HepG2 (cell line): ENCODE results near the gene AHCY. TPM values are rescaled to one million over a fixed set of nuclear protein-coding genes. Genes with fewer than 3 reads are reported as not detected.
A peak's percentile ranks its signal among the peaks of the same experiment; 100 is the strongest.

Experiments used
- E2F1 ChIP-seq: sonication (generic); formaldehyde crosslinking; IDR thresholded peaks from 2 replicates; pipeline ENCODE4 v1.5.0; 2020; ENCODE audit warnings: missing genetic modification reagents
- HES4 ChIP-seq: sonication (generic); formaldehyde crosslinking; IDR thresholded peaks from 2 replicates; pipeline ENCODE4 v1.9.0; 2021; ENCODE audit warnings: mild to moderate bottlenecking, missing genetic modification reagents, borderline replicate concordance
- KAT2B ChIP-seq: fragments of 150-350 bp; IDR thresholded peaks from 2 replicates; pipeline ENCODE4 v1.6.1; 2014; ENCODE audit warnings: low read depth, low read length, borderline replicate concordance
- KAT8 ChIP-seq: IDR thresholded peaks from 2 replicates; pipeline ENCODE4 v1.6.1; 2016; ENCODE audit warnings: missing genetic modification reagents, missing compliant biosample characterization
- MEIS2 ChIP-seq: sonication (generic); formaldehyde crosslinking; IDR thresholded peaks from 2 replicates; pipeline ENCODE4 v1.9.0; 2021; ENCODE audit warnings: mild to moderate bottlenecking, missing genetic modification reagents
- NCOA1 ChIP-seq: sonication (generic); formaldehyde crosslinking; IDR thresholded peaks from 2 replicates; pipeline ENCODE4 v1.9.0; 2021; ENCODE audit warnings: missing genetic modification reagents
- NCOA2 ChIP-seq: sonication (generic); formaldehyde crosslinking; IDR thresholded peaks from 2 replicates; pipeline ENCODE4 v1.8.0; 2022; ENCODE audit warnings: inconsistent platforms
- NR1H2 ChIP-seq: sonication (generic); formaldehyde crosslinking; IDR thresholded peaks from 2 replicates; pipeline ENCODE4 v1.8.1; 2022; ENCODE audit warnings: low read depth, missing genetic modification reagents, borderline replicate concordance
- REXO4 ChIP-seq: sonication (generic); formaldehyde crosslinking; IDR thresholded peaks from 2 replicates; pipeline ENCODE4 v1.8.0; 2022; ENCODE audit warnings: missing genetic modification reagents, mild to moderate bottlenecking, borderline replicate concordance
- RORA ChIP-seq: sonication (generic); formaldehyde crosslinking; IDR thresholded peaks from 2 replicates; pipeline ENCODE4 v1.5.0; 2020; ENCODE audit warnings: mild to moderate bottlenecking, missing genetic modification reagents, moderate library complexity
- SP5 ChIP-seq: IDR thresholded peaks from 2 replicates; pipeline ENCODE4 v1.6.1; 2016; ENCODE audit warnings: low read depth, borderline replicate concordance
- WIZ ChIP-seq: sonication (generic); formaldehyde crosslinking; IDR thresholded peaks from 2 replicates; pipeline ENCODE4 v1.5.1; 2020; ENCODE audit warnings: mild to moderate bottlenecking, missing genetic modification reagents
- ZBTB20 ChIP-seq: sonication (generic); formaldehyde crosslinking; IDR thresholded peaks from 2 replicates; pipeline ENCODE4 v1.8.1; 2023; ENCODE audit warnings: missing genetic modification reagents, low read depth, mild to moderate bottlenecking, borderline replicate concordance
- ZNF282 ChIP-seq: fragments of 450-650 bp; IDR thresholded peaks from 2 replicates; pipeline ENCODE4 v1.6.1; 2018; ENCODE audit not compliant: partially characterized antibody
- ZNF34 ChIP-seq: sonication (generic); formaldehyde crosslinking; IDR thresholded peaks from 2 replicates; pipeline ENCODE4 v1.4.0; 2020; ENCODE audit warnings: mild to moderate bottlenecking, missing genetic modification reagents, borderline replicate concordance
- ZNF530 ChIP-seq: sonication (generic); formaldehyde crosslinking; IDR thresholded peaks from 2 replicates; pipeline ENCODE4 v1.5.0; 2020; ENCODE audit warnings: low read depth, mild to moderate bottlenecking, missing genetic modification reagents
- ZNF564 ChIP-seq: sonication (generic); formaldehyde crosslinking; IDR thresholded peaks from 2 replicates; pipeline ENCODE4 v1.8.1; 2023; ENCODE audit warnings: mild to moderate bottlenecking, missing genetic modification reagents
- ZNF644 ChIP-seq: IDR thresholded peaks from 2 replicates; pipeline ENCODE4 v1.6.1; 2016; ENCODE audit warnings: low read depth
- ZNF670 ChIP-seq: sonication (generic); formaldehyde crosslinking; IDR thresholded peaks from 2 replicates; pipeline ENCODE4 v1.8.0; 2022; ENCODE audit warnings: mild to moderate bottlenecking, missing genetic modification reagents, borderline replicate concordance
- polyA plus RNA-seq, 8 experiments: library from polyadenylated mRNA; depleted of rRNA in 3 of 8; stranded (reverse) in 7 of 8; unstranded in 1 of 8; fragments of >200 nt; fragmentation: Illumina TruSeq in 4 of 8; extraction: Trizol in 4 of 8; gene quantifications; 2 replicates each; pipeline versions ENCODE4 v1.2.1 to v1.2.3, GENCODE V29; 2011 to 2016; ENCODE audit warnings: low read depth in 4 of 8, missing spikeins in 1 of 8, mixed read lengths in 1 of 8; ENCODE audit not compliant: insufficient read depth in 1 of 8
- total RNA-seq, 5 experiments: library from RNA; depleted of rRNA; stranded (reverse); fragments of >200 nt; fragmentation: Illumina TruSeq; extraction: Trizol; gene quantifications; 2 replicates each; pipeline ENCODE4 v1.2.3, GENCODE V29; 2016; ENCODE audit warnings: low read depth in 1 of 5
- TF ChIP-seq, protein P1 (sequence below): sonication (generic); formaldehyde crosslinking; IDR thresholded peaks from 2 replicates; pipeline ENCODE4 v1.8.1; 2023; ENCODE audit warnings: missing genetic modification reagents, mild to moderate bottlenecking, borderline replicate concordance
- TF ChIP-seq, protein P2 (sequence below): sonication (generic); formaldehyde crosslinking; IDR thresholded peaks from 2 replicates; pipeline ENCODE4 v1.4.0; 2020; ENCODE audit warnings: mild to moderate bottlenecking, missing genetic modification reagents, borderline replicate concordance
- TF ChIP-seq, protein P3 (sequence below): IDR thresholded peaks from 2 replicates; pipeline ENCODE4 v1.6.1; 2016; ENCODE audit warnings: low read depth, missing genetic modification reagents, missing compliant biosample characterization

The AHCY gene
- total and polyA plus RNA-seq, 2 of the 13 experiments (the other 11 are each of a cell fraction or from before 2014, with no cell fraction given), result 407 to 419 TPM

DNA sequence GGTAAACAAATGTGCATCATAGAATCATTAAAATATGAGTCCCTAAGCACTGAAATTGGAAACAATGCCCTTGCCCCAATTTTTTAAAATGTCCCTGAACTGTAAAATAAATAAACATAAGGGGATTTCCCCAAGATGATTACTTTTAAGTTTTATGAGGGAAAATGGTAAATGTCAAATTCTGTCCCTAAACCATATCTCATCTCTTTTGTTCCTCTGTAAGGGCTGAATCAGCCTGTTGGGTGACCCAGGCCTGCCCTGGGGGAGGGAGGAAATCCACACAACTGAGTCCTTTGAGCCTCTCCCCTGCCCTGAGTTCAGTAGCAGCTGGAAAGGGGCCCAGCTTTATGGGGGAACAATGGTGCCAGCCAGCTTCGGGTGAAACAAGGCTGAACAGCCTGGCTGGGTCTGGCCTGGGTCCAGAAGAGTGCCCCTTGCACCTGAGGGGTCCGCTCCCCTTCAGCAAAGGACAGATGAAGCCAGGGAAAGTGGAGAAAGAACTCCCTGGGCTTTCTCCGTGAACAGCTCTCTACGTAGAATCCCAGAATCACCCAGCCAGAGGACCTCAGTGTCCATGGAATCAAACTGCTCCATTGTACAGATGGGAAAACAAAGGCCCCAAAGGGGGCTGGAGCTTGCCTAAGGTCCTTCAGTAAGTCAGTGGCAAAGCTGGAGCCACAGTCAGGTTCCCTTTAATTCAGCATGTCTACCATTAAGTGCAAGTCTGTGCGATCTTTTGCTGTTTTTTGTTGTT is 31.7 kb upstream of the AHCY start (continued):
- TF ChIP-seq SP5, result no peak
- no peak for TF ChIP-seq NR1H2
- no peak for TF ChIP-seq WIZ
- TF ChIP-seq ZNF644 (CRISPR knock-in tag), result no peak
- TF ChIP-seq, protein P1, sequence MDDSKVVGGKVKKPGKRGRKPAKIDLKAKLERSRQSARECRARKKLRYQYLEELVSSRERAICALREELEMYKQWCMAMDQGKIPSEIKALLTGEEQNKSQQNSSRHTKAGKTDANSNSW (CRISPR knock-in tag), result no peak
- TF ChIP-seq, protein P2, sequence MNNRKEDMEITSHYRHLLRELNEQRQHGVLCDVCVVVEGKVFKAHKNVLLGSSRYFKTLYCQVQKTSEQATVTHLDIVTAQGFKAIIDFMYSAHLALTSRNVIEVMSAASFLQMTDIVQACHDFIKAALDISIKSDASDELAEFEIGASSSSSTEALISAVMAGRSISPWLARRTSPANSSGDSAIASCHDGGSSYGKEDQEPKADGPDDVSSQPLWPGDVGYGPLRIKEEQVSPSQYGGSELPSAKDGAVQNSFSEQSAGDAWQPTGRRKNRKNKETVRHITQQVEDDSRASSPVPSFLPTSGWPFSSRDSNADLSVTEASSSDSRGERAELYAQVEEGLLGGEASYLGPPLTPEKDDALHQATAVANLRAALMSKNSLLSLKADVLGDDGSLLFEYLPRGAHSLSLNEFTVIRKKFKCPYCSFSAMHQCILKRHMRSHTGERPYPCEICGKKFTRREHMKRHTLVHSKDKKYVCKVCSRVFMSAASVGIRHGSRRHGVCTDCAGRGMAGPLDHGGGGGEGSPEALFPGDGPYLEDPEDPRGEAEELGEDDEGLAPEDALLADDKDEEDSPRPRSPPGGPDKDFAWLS (CRISPR knock-in tag), result no peak
- no peak for TF ChIP-seq ZBTB20
- no peak for TF ChIP-seq ZNF282
- no peak for TF ChIP-seq MEIS2 (CRISPR knock-in tag)
- TF ChIP-seq ZNF530 (CRISPR knock-in tag), result 0 out of 2 replicates have a peak, but pooled peaks have one; percentile 52
- no peak for TF ChIP-seq RORA
- TF ChIP-seq HES4 (CRISPR knock-in tag), result no peak
- no peak for TF ChIP-seq REXO4 (CRISPR knock-in tag)
- TF ChIP-seq, protein P3, sequence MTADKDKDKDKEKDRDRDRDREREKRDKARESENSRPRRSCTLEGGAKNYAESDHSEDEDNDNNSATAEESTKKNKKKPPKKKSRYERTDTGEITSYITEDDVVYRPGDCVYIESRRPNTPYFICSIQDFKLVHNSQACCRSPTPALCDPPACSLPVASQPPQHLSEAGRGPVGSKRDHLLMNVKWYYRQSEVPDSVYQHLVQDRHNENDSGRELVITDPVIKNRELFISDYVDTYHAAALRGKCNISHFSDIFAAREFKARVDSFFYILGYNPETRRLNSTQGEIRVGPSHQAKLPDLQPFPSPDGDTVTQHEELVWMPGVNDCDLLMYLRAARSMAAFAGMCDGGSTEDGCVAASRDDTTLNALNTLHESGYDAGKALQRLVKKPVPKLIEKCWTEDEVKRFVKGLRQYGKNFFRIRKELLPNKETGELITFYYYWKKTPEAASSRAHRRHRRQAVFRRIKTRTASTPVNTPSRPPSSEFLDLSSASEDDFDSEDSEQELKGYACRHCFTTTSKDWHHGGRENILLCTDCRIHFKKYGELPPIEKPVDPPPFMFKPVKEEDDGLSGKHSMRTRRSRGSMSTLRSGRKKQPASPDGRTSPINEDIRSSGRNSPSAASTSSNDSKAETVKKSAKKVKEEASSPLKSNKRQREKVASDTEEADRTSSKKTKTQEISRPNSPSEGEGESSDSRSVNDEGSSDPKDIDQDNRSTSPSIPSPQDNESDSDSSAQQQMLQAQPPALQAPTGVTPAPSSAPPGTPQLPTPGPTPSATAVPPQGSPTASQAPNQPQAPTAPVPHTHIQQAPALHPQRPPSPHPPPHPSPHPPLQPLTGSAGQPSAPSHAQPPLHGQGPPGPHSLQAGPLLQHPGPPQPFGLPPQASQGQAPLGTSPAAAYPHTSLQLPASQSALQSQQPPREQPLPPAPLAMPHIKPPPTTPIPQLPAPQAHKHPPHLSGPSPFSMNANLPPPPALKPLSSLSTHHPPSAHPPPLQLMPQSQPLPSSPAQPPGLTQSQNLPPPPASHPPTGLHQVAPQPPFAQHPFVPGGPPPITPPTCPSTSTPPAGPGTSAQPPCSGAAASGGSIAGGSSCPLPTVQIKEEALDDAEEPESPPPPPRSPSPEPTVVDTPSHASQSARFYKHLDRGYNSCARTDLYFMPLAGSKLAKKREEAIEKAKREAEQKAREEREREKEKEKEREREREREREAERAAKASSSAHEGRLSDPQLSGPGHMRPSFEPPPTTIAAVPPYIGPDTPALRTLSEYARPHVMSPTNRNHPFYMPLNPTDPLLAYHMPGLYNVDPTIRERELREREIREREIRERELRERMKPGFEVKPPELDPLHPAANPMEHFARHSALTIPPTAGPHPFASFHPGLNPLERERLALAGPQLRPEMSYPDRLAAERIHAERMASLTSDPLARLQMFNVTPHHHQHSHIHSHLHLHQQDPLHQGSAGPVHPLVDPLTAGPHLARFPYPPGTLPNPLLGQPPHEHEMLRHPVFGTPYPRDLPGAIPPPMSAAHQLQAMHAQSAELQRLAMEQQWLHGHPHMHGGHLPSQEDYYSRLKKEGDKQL (CRISPR knock-in tag), result no peak
- TF ChIP-seq ZNF564, result no peak
- no peak for TF ChIP-seq E2F1 (CRISPR knock-in tag)
- TF ChIP-seq ZNF670 (CRISPR knock-in tag), result no peak
- TF ChIP-seq KAT8 (CRISPR knock-in tag), result peak; percentile 15; the same call in 1 of the 2 replicates
- TF ChIP-seq KAT2B, result no peak
- no peak for TF ChIP-seq ZNF34 (CRISPR knock-in tag)
- peak; percentile 43; the same call in 1 of the 2 replicates for TF ChIP-seq NCOA2 (CRISPR knock-in tag)
- no peak for TF ChIP-seq NCOA1
